MM.1S (cell line): ENCODE data around the gene FDX2.

ENCODE experiments used
- DNase-seq: peaks from one replicate; pipeline ENCODE4 v3.0.0-alpha.2; 2015
- H2AFZ ChIP-seq: fragments of 300-600 bp; sonication (generic); 2 replicates; pipeline ENCODE4 v1.6.0; 2016; ENCODE audit warnings: antibody characterized with exemption, low read length
- H3F3A ChIP-seq: fragments of 300-600 bp; sonication (generic); 2 replicates; pipeline ENCODE4 v1.6.1; 2016; ENCODE audit warnings: mild to moderate bottlenecking, antibody characterized with exemption, low read length, moderate library complexity, mixed read lengths; ENCODE audit not compliant: insufficient read depth
- H3K27ac ChIP-seq: fragments of 300-600 bp; sonication (generic); 2 replicates; pipeline ENCODE4 v1.5.1; 2016; ENCODE audit warnings: mild to moderate bottlenecking, low read length
- H3K27me3 ChIP-seq: fragments of 300-600 bp; sonication (generic); replicated peaks from 2 replicates; pipeline ENCODE4 v1.6.0; 2016; ENCODE audit warnings: low read length; ENCODE audit not compliant: insufficient read depth
- H3K36me3 ChIP-seq: fragments of 300-600 bp; sonication (generic); replicated peaks from 2 replicates; pipeline ENCODE4 v1.6.1; 2016; ENCODE audit warnings: mild to moderate bottlenecking, low read length, mixed read lengths; ENCODE audit not compliant: insufficient read depth
- H3K4me1 ChIP-seq: fragments of 300-600 bp; sonication (generic); 2 replicates; pipeline ENCODE4 v1.6.1; 2016; ENCODE audit warnings: low read length, mixed read lengths
- H3K4me2 ChIP-seq: fragments of 300-600 bp; sonication (generic); 2 replicates; pipeline ENCODE4 v1.6.0; 2016; ENCODE audit warnings: low read depth, low read length
- H3K4me3 ChIP-seq: fragments of 300-600 bp; sonication (generic); 2 replicates; pipeline ENCODE4 v1.5.1; 2016; ENCODE audit warnings: low read length, mixed read lengths
- H3K79me2 ChIP-seq: fragments of 300-600 bp; sonication (generic); 2 replicates; pipeline ENCODE4 v1.6.1; 2016; ENCODE audit warnings: mixed run types, low read length, mixed read lengths
- H3K9ac ChIP-seq: fragments of 300-600 bp; sonication (generic); 2 replicates; pipeline ENCODE4 v1.6.1; 2016; ENCODE audit warnings: low read length, mixed read lengths
- H3K9me2 ChIP-seq: fragments of 300-600 bp; sonication (generic); replicated peaks from 2 replicates; pipeline ENCODE4 v1.6.1; 2016; ENCODE audit warnings: mild to moderate bottlenecking, low read length, mixed read lengths; ENCODE audit not compliant: insufficient read depth
- H3K9me3 ChIP-seq: fragments of 300-600 bp; sonication (generic); replicated peaks from 2 replicates; pipeline ENCODE4 v1.6.1; 2016; ENCODE audit warnings: mild to moderate bottlenecking, low read length, mixed read lengths; ENCODE audit not compliant: insufficient read depth
- H4K20me1 ChIP-seq: fragments of 300-600 bp; sonication (generic); 2 replicates; pipeline ENCODE4 v1.6.1; 2016; ENCODE audit warnings: mild to moderate bottlenecking, low read length, moderate library complexity, mixed read lengths; ENCODE audit not compliant: insufficient read depth
- EZH2 ChIP-seq: fragments of 300-600 bp; sonication (generic); optimal IDR thresholded peaks from 2 replicates; pipeline ENCODE3; 2017; ENCODE audit warnings: low read depth, mild to moderate bottlenecking, antibody characterized with exemption, low read length, mixed read lengths
- EZH2phosphoT487 ChIP-seq: fragments of 300-600 bp; sonication (generic); IDR thresholded peaks from 2 replicates; pipeline ENCODE4 v1.6.1; 2018; ENCODE audit warnings: antibody characterized with exemption, low read length
- TF ChIP-seq, protein P1 (sequence below): fragments of 300-600 bp; sonication (generic); IDR thresholded peaks from 2 replicates; pipeline ENCODE4 v1.5.1; 2016; ENCODE audit warnings: antibody characterized with exemption, low read length, mixed read lengths

Gene FDX2

GRCh38 chr19:10317857-10318462 is 2.1 kb upstream of the FDX2 start:
- Histone ChIP-seq H3K9me3 (no peaks in the 10 kb centered on the region), H3F3A (no peaks in the 10 kb centered on the region)

DNA sequence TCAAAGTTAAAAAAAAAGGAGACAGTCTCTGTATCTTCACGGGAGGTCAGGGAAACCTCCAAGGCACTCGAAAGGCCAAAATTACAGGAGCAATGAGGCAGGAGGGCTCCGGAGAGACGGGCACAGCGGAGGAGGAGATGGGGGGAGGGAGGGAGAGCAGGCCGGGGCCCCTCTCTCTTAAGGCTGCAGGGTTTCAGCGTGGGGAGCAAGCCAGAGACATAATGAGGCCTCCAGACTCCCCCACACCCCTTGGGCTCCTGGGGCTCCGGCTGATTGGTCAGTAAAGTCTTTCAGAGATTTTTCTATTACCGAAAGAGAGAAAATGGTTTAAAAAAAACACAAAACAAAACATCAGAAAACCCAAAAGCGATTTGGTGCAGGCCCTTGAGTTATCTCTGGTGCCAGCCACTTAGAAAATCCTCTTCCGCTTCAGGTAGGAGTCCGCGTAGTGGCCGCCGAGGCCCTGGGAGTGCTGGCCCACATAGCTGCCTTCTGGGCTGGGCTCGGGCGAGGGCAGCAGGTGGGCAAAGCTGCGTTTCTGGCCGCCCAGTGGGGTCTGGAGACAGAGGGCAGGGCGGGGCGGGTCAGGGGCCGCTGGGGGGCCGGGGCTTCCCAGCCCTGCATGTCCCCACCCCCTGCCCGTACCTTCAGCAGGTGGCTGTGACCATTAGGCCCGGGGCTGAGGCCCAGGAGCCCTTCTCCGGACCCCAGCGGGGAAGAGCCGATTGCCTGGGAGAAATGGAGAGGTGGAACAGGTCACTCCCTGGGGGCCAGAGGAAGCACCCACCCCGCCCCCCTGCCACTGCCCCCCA is 1.4 kb upstream of the FDX2 start:
- H3K27ac ChIP-seq: no peak overlapping the region
- TF ChIP-seq, protein P1, sequence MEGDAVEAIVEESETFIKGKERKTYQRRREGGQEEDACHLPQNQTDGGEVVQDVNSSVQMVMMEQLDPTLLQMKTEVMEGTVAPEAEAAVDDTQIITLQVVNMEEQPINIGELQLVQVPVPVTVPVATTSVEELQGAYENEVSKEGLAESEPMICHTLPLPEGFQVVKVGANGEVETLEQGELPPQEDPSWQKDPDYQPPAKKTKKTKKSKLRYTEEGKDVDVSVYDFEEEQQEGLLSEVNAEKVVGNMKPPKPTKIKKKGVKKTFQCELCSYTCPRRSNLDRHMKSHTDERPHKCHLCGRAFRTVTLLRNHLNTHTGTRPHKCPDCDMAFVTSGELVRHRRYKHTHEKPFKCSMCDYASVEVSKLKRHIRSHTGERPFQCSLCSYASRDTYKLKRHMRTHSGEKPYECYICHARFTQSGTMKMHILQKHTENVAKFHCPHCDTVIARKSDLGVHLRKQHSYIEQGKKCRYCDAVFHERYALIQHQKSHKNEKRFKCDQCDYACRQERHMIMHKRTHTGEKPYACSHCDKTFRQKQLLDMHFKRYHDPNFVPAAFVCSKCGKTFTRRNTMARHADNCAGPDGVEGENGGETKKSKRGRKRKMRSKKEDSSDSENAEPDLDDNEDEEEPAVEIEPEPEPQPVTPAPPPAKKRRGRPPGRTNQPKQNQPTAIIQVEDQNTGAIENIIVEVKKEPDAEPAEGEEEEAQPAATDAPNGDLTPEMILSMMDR: no peak
- TF ChIP-seq EZH2phosphoT487 (no peak), EZH2 (no peak)
- H3K79me2 ChIP-seq: peaks cover 3% of the 10 kb centered on the region; the same call in 1 of the 2 replicates
- H3K9me3 ChIP-seq: no peaks in the 10 kb centered on the region
- H3K9me2 ChIP-seq: no peaks in the 10 kb centered on the region
- H3K9ac ChIP-seq: no peak overlapping the region
- H3K36me3 ChIP-seq: no peaks in the 10 kb centered on the region
- H2AFZ ChIP-seq: no peak overlapping the region
- no peak for DNase-seq
- H3K4me2 ChIP-seq: no peak overlapping the region
- H3K4me1 ChIP-seq: 0 out of 2 replicates have a peak, but pooled peaks cover 4% of the 10 kb centered on the region
- H3F3A ChIP-seq: no peaks in the 10 kb centered on the region
- H3K4me3 ChIP-seq: no peak overlapping the region
- no peaks in the 10 kb centered on the region for H4K20me1 ChIP-seq
- H3K27me3 ChIP-seq: no peaks in the 10 kb centered on the region

More at GRCh38 chr19:10317857-10318462, 2.1 kb upstream of the FDX2 start:
- no peaks in the 10 kb centered on the region for H3K36me3 ChIP-seq
- no peaks in the 10 kb centered on the region for H3K27me3 ChIP-seq
- no peak overlapping the region for H3K4me3 ChIP-seq
- H3K9ac ChIP-seq: no peak overlapping the region
- no peak overlapping the region for H3K4me2 ChIP-seq
- DNase-seq: no peak
- H2AFZ ChIP-seq: no peak overlapping the region
- peaks cover 3% of the 10 kb centered on the region; the same call in 1 of the 2 replicates for H3K79me2 ChIP-seq
- 0 out of 2 replicates have a peak, but pooled peaks cover 4% of the 10 kb centered on the region for H3K4me1 ChIP-seq
- no peaks in the 10 kb centered on the region for H3K9me2 ChIP-seq
- H4K20me1 ChIP-seq: no peaks in the 10 kb centered on the region
- no peak overlapping the region for H3K27ac ChIP-seq
- TF ChIP-seq EZH2: no peak
- no peak for TF ChIP-seq EZH2phosphoT487
- TF ChIP-seq, protein P1: no peak

DNA sequence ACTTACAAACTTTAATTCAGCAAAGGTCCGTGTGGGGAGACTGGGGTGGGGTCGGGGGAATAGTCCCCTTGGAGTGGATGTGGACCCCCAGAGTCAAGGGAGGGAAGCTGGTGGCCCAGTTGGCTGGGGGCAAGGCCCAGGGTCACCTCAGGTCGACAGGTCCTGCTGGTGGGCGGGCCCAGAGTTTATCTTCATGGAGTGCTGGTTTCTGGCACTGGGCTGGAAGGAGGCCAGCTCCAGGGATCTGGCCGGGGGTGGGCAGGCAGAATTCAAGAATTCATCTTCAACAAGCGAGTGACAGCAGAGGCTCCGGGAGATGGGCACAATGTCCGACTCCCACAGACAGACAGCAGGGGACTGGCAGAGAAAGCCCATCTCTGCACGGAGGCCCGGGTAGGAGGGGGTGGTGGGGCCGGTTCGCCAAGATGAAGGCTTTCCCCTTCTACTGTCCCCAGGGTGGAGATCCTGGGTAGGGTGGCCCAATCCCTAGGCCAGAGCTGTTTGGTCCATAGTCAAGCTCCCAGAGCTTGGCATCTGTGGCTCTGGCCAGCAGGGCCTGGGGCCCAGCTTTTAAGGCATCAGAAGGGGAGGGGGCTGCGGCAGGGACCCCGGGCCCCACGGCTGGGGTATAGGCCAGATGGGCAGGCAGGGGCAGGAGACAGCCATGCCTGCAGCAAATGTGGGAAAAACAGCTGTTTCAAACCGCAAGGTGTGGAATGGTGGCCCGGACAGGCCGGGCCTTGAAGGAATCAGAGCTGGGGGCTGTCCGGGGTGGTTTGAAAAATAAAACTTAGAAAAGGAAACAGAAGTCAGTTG is 622 bp upstream of the FDX2 start:
- Histone ChIP-seq H3K27me3 (no peaks in the 10 kb centered on the region), H3K9me3 (no peaks in the 10 kb centered on the region), H3K9ac (peak overlapping the region; percentile 51; the same call in 1 of the 2 replicates), H3K36me3 (no peaks in the 10 kb centered on the region), H4K20me1 (no peaks in the 10 kb centered on the region), H3K79me2 (peaks cover 3% of the 10 kb centered on the region; the same call in 1 of the 2 replicates), H3K4me2 (peak overlapping the region; percentile 96; the same call in 1 of the 2 replicates), H3K27ac (peak overlapping the region; percentile 3; the same call in 1 of the 2 replicates), H3F3A (no peaks in the 10 kb centered on the region), H3K9me2 (no peaks in the 10 kb centered on the region), H2AFZ (no peak overlapping the region), H3K4me3 (peak overlapping the region; percentile 90; the same call in 1 of the 2 replicates), H3K4me1 (0 out of 2 replicates have a peak, but pooled peaks cover 4% of the 10 kb centered on the region)
- TF ChIP-seq EZH2 (no peak), EZH2phosphoT487 (no peak)
- TF ChIP-seq, protein P1: no peak
- no peak for DNase-seq
